SK-N-SH (cell line): Measurements from ENCODE around the gene RNF121. TPM values are rescaled to one million over a fixed set of nuclear protein-coding genes. Genes with fewer than 3 reads are reported as not detected.

Source experiments
- CTCF ChIA-PET: fragments of 300-600, 350-600 bp; formaldehyde crosslinking; extraction: SDS; loops from one replicate; lab custom pipeline; 2021; lab: Yijun Ruan, JAX
- POLR2A ChIA-PET: fragments of 350-600 bp; sonication (Branson Sonifier 250); formaldehyde crosslinking; extraction: SDS; loops from one replicate; lab custom pipeline; 2020; ENCODE audit warnings: antibody characterized with exemption, inconsistent platforms; lab: Yijun Ruan, JAX
- DNase-seq: peaks from one replicate; pipeline ENCODE4 v3.0.0; 2012
- H2AFZ ChIP-seq: fragments of 200-600 bp; sonication (generic); 2 replicates; pipeline ENCODE4 v1.8.1; 2016; ENCODE audit warnings: antibody characterized with exemption, mild to moderate bottlenecking, low read depth
- H3F3A ChIP-seq: fragments of 200-600 bp; sonication (generic); replicated peaks from 2 replicates; pipeline ENCODE3; 2016; ENCODE audit warnings: antibody characterized with exemption, mild to moderate bottlenecking; ENCODE audit not compliant: insufficient read depth
- H3K27ac ChIP-seq, 2 experiments: fragments of 200-500 bp in 1 of 2; fragments of 200-600 bp in 1 of 2; sonication (Bioruptor generic) in 1 of 2; sonication (generic), shearing (Covaris generic) in 1 of 2; 2 replicates each; pipeline versions ENCODE4 v1.5.1 to v1.6.1; 2014 to 2016; ENCODE audit warnings: low read depth in 2 of 2, inconsistent platforms in 1 of 2, low read length in 1 of 2, mild to moderate bottlenecking in 1 of 2, mixed read lengths in 1 of 2
- H3K27me3 ChIP-seq: fragments of 200-600 bp; sonication (generic), shearing (Covaris generic); 2 replicates; pipeline ENCODE4 v1.6.1; 2016; ENCODE audit warnings: mixed run types; ENCODE audit not compliant: insufficient read depth
- H3K36me3 ChIP-seq, 2 experiments: fragments of 200-500 bp in 1 of 2; fragments of 200-600 bp in 1 of 2; sonication (Bioruptor generic) in 1 of 2; sonication (generic) in 1 of 2; replicated peaks in 1 of 2; 2 replicates each; pipeline versions ENCODE3 to v1.5.1; 2014 to 2016; ENCODE audit warnings: low read length in 1 of 2, mild to moderate bottlenecking in 1 of 2; ENCODE audit not compliant: insufficient read depth in 2 of 2, control insufficient read depth in 1 of 2
- H3K4me1 ChIP-seq, 2 experiments: fragments of 200-500 bp in 1 of 2; fragments of 200-600 bp in 1 of 2; sonication (Bioruptor generic) in 1 of 2; sonication (generic), shearing (Covaris generic) in 1 of 2; 2 replicates each; pipeline versions ENCODE4 v1.5.1 to v1.6.1; 2014 to 2016; ENCODE audit warnings: low read depth in 1 of 2, low read length in 1 of 2, mixed run types in 1 of 2; ENCODE audit not compliant: insufficient read depth in 2 of 2, control insufficient read depth in 1 of 2
- H3K4me2 ChIP-seq: fragments of 200-600 bp; sonication (generic), shearing (Covaris generic); 2 replicates; pipeline ENCODE4 v1.6.1; 2017; ENCODE audit warnings: mixed run types
- H3K4me3 ChIP-seq, 2 experiments: fragments of 200-500 bp in 1 of 2; fragments of 200-600 bp in 1 of 2; sonication (Bioruptor generic) in 1 of 2; sonication (generic), shearing (Covaris generic) in 1 of 2; 2 replicates each; pipeline versions ENCODE4 v1.5.1 to v1.8.1; 2014 to 2016; ENCODE audit warnings: low read depth in 2 of 2, inconsistent platforms in 1 of 2, low read length in 1 of 2, mild to moderate bottlenecking in 1 of 2, mixed read lengths in 1 of 2, moderate library complexity in 1 of 2
- H3K79me2 ChIP-seq: fragments of 200-600 bp; sonication (generic); 2 replicates; pipeline ENCODE4 v1.8.1; 2017; ENCODE audit warnings: mild to moderate bottlenecking; ENCODE audit not compliant: insufficient read depth
- H3K9ac ChIP-seq: fragments of 200-600 bp; sonication (generic); 2 replicates; pipeline ENCODE4 v1.6.1; 2017; ENCODE audit warnings: mixed run types
- H3K9me2 ChIP-seq: fragments of 200-600 bp; sonication (generic); 2 replicates; pipeline ENCODE4 v1.6.1; 2017; ENCODE audit warnings: mixed run types
- H3K9me3 ChIP-seq: fragments of 200-600 bp; sonication (generic); 2 replicates; pipeline ENCODE4 v1.6.1; 2017; ENCODE audit warnings: mixed run types, mild to moderate bottlenecking, moderate library complexity
- H4K20me1 ChIP-seq: fragments of 200-600 bp; sonication (generic); 2 replicates; pipeline ENCODE4 v1.6.1; 2017; ENCODE audit warnings: mild to moderate bottlenecking, mixed run types; ENCODE audit not compliant: insufficient read depth
- CHD2 ChIP-seq: fragments of 150-350 bp; IDR thresholded peaks from 2 replicates; pipeline ENCODE4 v1.6.1; 2018; ENCODE audit warnings: low read length; ENCODE audit not compliant: partially characterized antibody
- CTCF ChIP-seq: fragments of 200-600 bp; sonication (generic); IDR thresholded peaks from 2 replicates; pipeline ENCODE4 v1.6.1; 2017; ENCODE audit warnings: antibody characterized with exemption, mild to moderate bottlenecking, moderate library complexity
- ELF1 ChIP-seq: IDR thresholded peaks from 2 replicates; pipeline ENCODE4 v1.4.0; 2012
- EP300 ChIP-seq, 2 experiments: IDR thresholded peaks; 2 replicates each; pipeline versions ENCODE4 v1.4.0 to v1.6.1; 2012; ENCODE audit warnings: borderline replicate concordance in 1 of 2, low read depth in 1 of 2, low read length in 1 of 2
- EZH2phosphoT487 ChIP-seq: fragments of 200-600 bp; sonication (generic); IDR thresholded peaks from 2 replicates; pipeline ENCODE4 v1.6.1; 2017; ENCODE audit warnings: low read depth, mixed run types, mild to moderate bottlenecking, antibody characterized with exemption, moderate library complexity, borderline replicate concordance
- FOXJ3 ChIP-seq: sonication (generic); formaldehyde crosslinking; IDR thresholded peaks from 2 replicates; pipeline ENCODE4 v1.5.1; 2020; ENCODE audit warnings: mild to moderate bottlenecking, missing genetic modification reagents
- FOXM1 ChIP-seq: IDR thresholded peaks from 2 replicates; pipeline ENCODE4 v1.4.0; 2012; ENCODE audit warnings: low read depth, mild to moderate bottlenecking
- GABPA ChIP-seq: IDR thresholded peaks from 2 replicates; pipeline ENCODE4 v1.4.0; 2012; ENCODE audit warnings: low read depth, mild to moderate bottlenecking
- GATA2 ChIP-seq: sonication (generic); formaldehyde crosslinking; IDR thresholded peaks from 2 replicates; pipeline ENCODE4 v1.5.0; 2020; ENCODE audit warnings: mild to moderate bottlenecking, missing genetic modification reagents
- JUND ChIP-seq: IDR thresholded peaks from 2 replicates; pipeline ENCODE4 v1.4.0; 2012
- MEF2A ChIP-seq: IDR thresholded peaks from 2 replicates; pipeline ENCODE4 v1.4.0; 2012; ENCODE audit warnings: low read depth, borderline replicate concordance
- MXI1 ChIP-seq: IDR thresholded peaks from 2 replicates; pipeline ENCODE4 v1.6.1; 2012; ENCODE audit warnings: mild to moderate bottlenecking, low read depth, low read length, improper control_type of control experiment
- NRF1 ChIP-seq: IDR thresholded peaks from 2 replicates; pipeline ENCODE4 v1.6.1; 2012; ENCODE audit warnings: low read depth, mild to moderate bottlenecking, low read length
- RAD21 ChIP-seq: IDR thresholded peaks from 2 replicates; pipeline ENCODE4 v1.6.1; 2012; ENCODE audit warnings: mild to moderate bottlenecking, low read length
- RCOR1 ChIP-seq: fragments of 150-350 bp; IDR thresholded peaks from 2 replicates; pipeline ENCODE4 v1.6.1; 2017; ENCODE audit warnings: antibody characterized with exemption, low read length
- RFX5 ChIP-seq: IDR thresholded peaks from 2 replicates; pipeline ENCODE4 v1.6.1; 2012; ENCODE audit warnings: mild to moderate bottlenecking, improper control_type of control experiment, low read length
- RXRA ChIP-seq: IDR thresholded peaks from 2 replicates; pipeline ENCODE4 v1.4.0; 2012; ENCODE audit warnings: low read depth, mild to moderate bottlenecking, borderline replicate concordance
- SMC3 ChIP-seq: IDR thresholded peaks from 2 replicates; pipeline ENCODE4 v1.6.1; 2012; ENCODE audit warnings: low read depth, low read length, improper control_type of control experiment
- TAF1 ChIP-seq: IDR thresholded peaks from 2 replicates; pipeline ENCODE4 v1.6.1; 2012; ENCODE audit warnings: low read depth, mild to moderate bottlenecking, low read length, moderate library complexity, borderline replicate concordance
- TCF12 ChIP-seq: IDR thresholded peaks from 2 replicates; pipeline ENCODE4 v1.4.0; 2012
- TEAD4 ChIP-seq: IDR thresholded peaks from 2 replicates; pipeline ENCODE4 v1.4.0; 2012; ENCODE audit warnings: mild to moderate bottlenecking, borderline replicate concordance; ENCODE audit not compliant: insufficient read depth
- YY1 ChIP-seq: IDR thresholded peaks from 2 replicates; pipeline ENCODE4 v1.4.0; 2012; ENCODE audit warnings: low read depth, mild to moderate bottlenecking
- WGBS: methylation state at CpG from one replicate; pipeline ENCODE4 v1.1.6; 2017; ENCODE audit warnings: low lambda C conversion rate; 5-methylcytosine and 5-hydroxymethylcytosine counted together
- polyA plus RNA-seq, 3 experiments: library from polyadenylated mRNA; depleted of rRNA; stranded (reverse); fragments of >200 nt; gene quantifications; 2 replicates each; pipeline ENCODE4 v1.2.3, GENCODE V29; 2012
- TF ChIP-seq, protein P1 (sequence below): IDR thresholded peaks from 2 replicates; pipeline ENCODE4 v1.4.0; 2012; ENCODE audit warnings: low read depth
- TF ChIP-seq, protein P2 (sequence below): IDR thresholded peaks from 2 replicates; pipeline ENCODE4 v1.6.1; 2012; ENCODE audit warnings: mild to moderate bottlenecking, low read depth, low read length, moderate library complexity
- TF ChIP-seq, protein P3 (sequence below): IDR thresholded peaks from 2 replicates; pipeline ENCODE4 v1.4.0; 2012; ENCODE audit warnings: low read depth, borderline replicate concordance
- TF ChIP-seq, protein P4 (sequence below): fragments of 150-350 bp; IDR thresholded peaks from 2 replicates; pipeline ENCODE4 v1.6.1; 2017; ENCODE audit warnings: antibody characterized with exemption, low read length, low read depth, borderline replicate concordance

Gene RNF121
- polyA plus RNA-seq, 1 of the 3 experiments (the other 2 are of a cell fraction), result 49.5 TPM

GRCh38 chr11:72040491-72041363 is 111.9 kb downstream of the RNF121 start:
- Histone ChIP-seq H3K9me3 (no peaks in the 10 kb centered on the region), H3K4me2 (peak overlapping the region; percentile 91), H3K27ac (peak overlapping the region; percentile 97 to 99), H3K9ac (peak overlapping the region; percentile 84), H3K79me2 (peaks cover 95% of the 10 kb centered on the region), H4K20me1 (peaks cover 24% of the 10 kb centered on the region), H3F3A (peaks cover 18% of the 10 kb centered on the region), H3K9me2 (no peaks in the 10 kb centered on the region), H2AFZ (peak overlapping the region; percentile 75), H3K27me3 (no peaks in the 10 kb centered on the region), H3K4me3 (peak overlapping the region; percentile 64 to 67), H3K36me3 (peaks cover 5 to 9% of the 10 kb centered on the region in 2 experiments), H3K4me1 (peaks cover 18 to 45% of the 10 kb centered on the region in 2 experiments)
- under 1% methylated on average over 23 of the region's 23 CpGs for WGBS
- DNase-seq, result peak; percentile 75
- ChIA-PET CTCF (interaction anchor here (0.7 to 5.2 kb wide), 6 partner anchors 16 to 1666 kb away, joined by 3 to 30 read pairs (median 7); partner anchors contain the start of gene CLPB), POLR2A (interaction anchor here (0.6 to 4.0 kb wide), 17 partner anchors 10 to 371 kb away, joined by 3 to 21 read pairs (median 3); partner anchors contain the start of genes ANAPC15, LRRC51, NUMA1 and PHOX2A)
- TF ChIP-seq GATA2 (CRISPR knock-in tag) (no peak), MEF2A (no peak), TCF12 (peak; percentile 69), TAF1 (peak; percentile 45; the same call in 1 of the 2 replicates), EZH2phosphoT487 (no peak), GABPA (no peak), RFX5 (no peak), TEAD4 (no peak), SMC3 (no peak), YY1 (peak; percentile 84; the same call in 1 of the 2 replicates), FOXM1 (no peak), RXRA (0 out of 2 replicates have a peak, but pooled peaks have one; percentile 11), CTCF (no peak), EP300 (IDR thresholded peaks at IDR 0.05; ENCODE audit: borderline replicate concordance in 1 of 2, low read depth in 1 of 2, low read length in 1 of 2) (no peak), MXI1 (peak; percentile 87; the same call in 1 of the 2 replicates), ELF1 (no peak), RAD21 (no peak), CHD2 (no peak), FOXJ3 (CRISPR knock-in tag) (peak; percentile 55; the same call in 1 of the 2 replicates), RCOR1 (no peak), NRF1 (no peak), JUND (no peak)
- TF ChIP-seq, protein P1, sequence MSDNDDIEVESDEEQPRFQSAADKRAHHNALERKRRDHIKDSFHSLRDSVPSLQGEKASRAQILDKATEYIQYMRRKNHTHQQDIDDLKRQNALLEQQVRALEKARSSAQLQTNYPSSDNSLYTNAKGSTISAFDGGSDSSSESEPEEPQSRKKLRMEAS, result peak; percentile 87
- TF ChIP-seq, protein P2, sequence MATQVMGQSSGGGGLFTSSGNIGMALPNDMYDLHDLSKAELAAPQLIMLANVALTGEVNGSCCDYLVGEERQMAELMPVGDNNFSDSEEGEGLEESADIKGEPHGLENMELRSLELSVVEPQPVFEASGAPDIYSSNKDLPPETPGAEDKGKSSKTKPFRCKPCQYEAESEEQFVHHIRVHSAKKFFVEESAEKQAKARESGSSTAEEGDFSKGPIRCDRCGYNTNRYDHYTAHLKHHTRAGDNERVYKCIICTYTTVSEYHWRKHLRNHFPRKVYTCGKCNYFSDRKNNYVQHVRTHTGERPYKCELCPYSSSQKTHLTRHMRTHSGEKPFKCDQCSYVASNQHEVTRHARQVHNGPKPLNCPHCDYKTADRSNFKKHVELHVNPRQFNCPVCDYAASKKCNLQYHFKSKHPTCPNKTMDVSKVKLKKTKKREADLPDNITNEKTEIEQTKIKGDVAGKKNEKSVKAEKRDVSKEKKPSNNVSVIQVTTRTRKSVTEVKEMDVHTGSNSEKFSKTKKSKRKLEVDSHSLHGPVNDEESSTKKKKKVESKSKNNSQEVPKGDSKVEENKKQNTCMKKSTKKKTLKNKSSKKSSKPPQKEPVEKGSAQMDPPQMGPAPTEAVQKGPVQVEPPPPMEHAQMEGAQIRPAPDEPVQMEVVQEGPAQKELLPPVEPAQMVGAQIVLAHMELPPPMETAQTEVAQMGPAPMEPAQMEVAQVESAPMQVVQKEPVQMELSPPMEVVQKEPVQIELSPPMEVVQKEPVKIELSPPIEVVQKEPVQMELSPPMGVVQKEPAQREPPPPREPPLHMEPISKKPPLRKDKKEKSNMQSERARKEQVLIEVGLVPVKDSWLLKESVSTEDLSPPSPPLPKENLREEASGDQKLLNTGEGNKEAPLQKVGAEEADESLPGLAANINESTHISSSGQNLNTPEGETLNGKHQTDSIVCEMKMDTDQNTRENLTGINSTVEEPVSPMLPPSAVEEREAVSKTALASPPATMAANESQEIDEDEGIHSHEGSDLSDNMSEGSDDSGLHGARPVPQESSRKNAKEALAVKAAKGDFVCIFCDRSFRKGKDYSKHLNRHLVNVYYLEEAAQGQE, result no peak
- TF ChIP-seq, protein P3, sequence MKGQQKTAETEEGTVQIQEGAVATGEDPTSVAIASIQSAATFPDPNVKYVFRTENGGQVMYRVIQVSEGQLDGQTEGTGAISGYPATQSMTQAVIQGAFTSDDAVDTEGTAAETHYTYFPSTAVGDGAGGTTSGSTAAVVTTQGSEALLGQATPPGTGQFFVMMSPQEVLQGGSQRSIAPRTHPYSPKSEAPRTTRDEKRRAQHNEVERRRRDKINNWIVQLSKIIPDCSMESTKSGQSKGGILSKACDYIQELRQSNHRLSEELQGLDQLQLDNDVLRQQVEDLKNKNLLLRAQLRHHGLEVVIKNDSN, result no peak
- TF ChIP-seq, protein P4, sequence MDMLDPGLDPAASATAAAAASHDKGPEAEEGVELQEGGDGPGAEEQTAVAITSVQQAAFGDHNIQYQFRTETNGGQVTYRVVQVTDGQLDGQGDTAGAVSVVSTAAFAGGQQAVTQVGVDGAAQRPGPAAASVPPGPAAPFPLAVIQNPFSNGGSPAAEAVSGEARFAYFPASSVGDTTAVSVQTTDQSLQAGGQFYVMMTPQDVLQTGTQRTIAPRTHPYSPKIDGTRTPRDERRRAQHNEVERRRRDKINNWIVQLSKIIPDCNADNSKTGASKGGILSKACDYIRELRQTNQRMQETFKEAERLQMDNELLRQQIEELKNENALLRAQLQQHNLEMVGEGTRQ, result no peak
